HG02571 (cell line): ENCODE data around the gene ACER2.
"Not testable (repeated sequence)": the region's sequence is repeated elsewhere in the genome, so short reads cannot be mapped to it uniquely, and the experiment has no call there.

ENCODE experiments used
- ATAC-seq: cut with Tn5 transposase; IDR thresholded peaks from one replicate; pipeline ENCODE4 v1.9.1; 2021; ENCODE audit warnings: mild to moderate bottlenecking, moderate library complexity; ENCODE audit not compliant: unreplicated experiment

Gene ACER2

DNA sequence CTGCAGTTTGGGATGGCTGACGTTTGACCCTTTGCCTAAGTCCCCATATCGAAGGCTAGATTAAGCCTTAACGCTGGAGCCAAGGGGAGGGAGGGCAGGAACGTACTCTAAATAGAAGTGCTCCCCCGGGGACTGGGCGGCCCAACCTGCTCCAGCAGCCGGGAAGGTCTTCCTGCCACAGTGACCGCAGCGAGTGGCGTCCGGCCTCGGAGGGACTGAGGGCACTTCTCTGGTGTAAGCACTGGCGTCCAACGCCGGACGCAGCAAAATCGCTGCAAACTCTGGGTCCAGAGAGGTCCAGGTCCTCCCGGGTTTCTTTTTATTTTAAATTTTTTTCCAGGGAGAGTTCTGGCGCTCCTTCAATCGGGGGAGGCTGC, 505 bp upstream of the ACER2 start:
- ATAC-seq: peak; percentile 3

DNA sequence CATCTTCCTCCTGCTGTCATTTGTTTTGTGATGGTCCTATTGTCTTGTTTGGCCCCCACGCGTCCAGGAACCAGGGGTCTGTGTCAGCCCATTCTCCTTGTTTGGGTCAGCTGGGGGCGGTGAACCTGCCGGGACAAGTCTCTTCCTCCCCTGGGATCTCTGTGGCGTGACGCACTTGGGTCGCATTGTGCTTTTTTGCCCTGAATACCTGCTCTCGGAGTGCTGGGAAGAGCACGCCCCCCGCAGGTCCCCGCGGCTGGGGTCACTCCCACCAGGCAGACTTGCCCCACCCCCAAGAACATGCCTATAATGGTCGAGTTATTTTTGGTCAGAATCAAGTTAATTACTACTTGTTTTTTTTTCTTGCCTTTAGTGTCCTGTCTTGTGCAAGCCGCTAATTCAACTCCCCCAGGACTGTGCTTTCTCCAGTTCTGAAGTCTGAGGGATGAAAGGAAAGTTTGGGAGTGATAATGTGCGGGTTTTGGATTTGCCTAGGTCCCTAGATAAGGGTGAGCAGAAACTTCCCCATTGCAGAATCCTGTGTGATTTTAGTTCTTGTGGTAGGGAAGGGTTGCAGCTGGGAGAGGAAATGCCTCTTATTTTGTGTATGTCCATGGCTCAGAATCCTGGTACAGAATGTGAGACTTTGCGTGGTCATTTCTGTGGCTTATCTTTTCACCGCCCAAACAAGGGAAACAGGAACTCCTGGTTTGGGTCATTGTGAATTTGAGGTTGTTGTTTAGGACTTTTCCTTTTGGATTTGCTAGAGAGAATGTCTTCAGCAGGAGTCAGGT, 789 bp downstream of the ACER2 start:
- ATAC-seq: peak; percentile 9

DNA sequence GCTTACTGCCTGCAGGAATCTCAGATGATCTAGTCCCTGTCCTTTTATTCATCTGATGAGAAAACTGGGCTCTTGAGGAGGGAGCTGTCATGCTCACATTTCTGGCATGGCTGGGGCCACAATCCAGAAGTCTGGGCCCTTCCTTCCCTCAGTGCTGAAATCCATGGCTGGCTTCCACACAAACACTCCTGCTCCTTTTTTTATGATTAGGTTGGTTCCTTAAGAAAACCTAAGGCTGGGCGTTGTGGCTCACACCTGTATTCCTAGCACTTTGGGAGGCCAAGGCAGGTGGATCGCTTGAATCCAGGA, 1.3 kb downstream of the ACER2 start:
- ATAC-seq: no peak

DNA sequence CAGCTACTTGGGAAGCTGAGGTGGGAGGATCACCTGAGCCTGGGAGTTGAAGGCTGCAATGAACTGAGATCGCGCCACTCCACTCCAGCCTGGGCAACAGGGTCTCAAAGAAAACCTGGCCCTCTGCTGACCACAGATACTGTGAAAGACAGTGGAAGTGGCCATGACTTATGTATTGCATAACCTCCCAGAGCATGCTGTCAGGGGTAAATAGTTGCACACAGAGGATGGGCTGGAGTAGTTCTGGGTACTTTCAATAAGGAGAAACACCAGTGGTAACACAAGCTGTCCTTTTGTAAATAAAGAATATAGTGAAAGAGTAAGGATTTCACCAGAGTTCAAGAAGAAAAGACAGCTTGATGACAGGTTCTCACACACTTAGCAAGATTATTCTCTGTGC, 1.8 kb downstream of the ACER2 start:
- ATAC-seq: no peak

GRCh38 chr9:19411316-19411715, 2.5 kb downstream of the ACER2 start:
- no peak for ATAC-seq

GRCh38 chr9:19413456-19413855, 4.6 kb downstream of the ACER2 start:
- ATAC-seq: not testable (repeated sequence)

DNA sequence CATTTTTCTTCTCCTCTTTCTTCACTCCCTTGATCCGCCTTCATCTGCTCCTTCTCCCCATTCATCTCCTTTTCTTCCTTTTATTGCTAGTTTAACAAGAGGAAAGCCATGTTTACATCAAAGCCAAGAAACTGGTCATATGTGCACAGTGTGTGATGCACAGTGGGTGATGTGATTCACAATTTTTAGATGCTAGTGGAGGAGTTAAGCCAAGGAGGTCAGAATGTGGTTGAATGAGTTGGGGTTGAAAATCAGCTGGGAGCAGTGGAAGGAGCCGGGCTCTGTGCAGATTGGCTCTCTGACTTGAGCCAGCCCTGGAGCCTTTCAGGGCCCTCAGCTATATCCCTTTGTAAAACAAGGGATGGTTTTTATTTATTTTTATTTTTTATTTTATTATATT, 7.3 kb downstream of the ACER2 start:
- no peak for ATAC-seq

DNA sequence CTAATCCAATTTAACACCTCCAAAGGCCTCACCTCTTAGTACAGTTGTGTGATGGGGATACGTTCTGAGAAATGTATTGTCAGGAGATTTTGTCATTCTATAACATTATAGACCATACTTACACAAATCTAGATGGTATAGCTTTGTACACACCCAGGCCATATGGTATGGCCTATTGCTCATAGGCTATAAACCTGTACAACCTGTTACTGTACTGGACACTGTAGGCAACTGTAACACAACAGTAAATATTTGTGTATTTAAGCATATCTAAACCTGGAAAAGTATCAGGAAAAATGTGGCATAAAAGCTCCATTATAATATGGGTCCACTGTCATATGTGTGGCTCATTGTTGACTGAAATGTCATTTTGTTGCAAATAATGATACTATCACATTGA, 12.1 kb downstream of the ACER2 start:
- ATAC-seq: no peak

DNA sequence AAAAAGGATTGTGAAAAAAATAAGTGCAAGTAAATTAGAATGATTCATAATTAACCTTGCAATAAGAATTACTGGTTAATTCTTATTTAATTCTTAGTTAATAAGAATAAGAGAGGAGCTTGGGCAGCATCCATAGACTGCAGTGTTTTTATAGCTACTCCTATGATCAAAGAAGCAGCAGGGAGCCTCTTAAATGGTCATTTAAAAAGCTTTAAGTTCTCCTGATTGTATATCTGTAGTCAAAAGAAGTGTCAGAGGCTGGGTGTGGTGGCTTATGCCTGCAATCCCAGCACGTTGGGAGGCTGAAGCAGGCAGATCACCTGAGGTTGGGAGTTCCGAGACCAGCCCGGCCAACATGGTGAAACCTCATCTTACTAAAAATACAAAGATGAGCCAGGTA, 14.4 kb downstream of the ACER2 start:
- ATAC-seq: no peak

- ATAC-seq: peak; percentile 89
Observed at GRCh38 chr9:19424176-19424779, 15.5 kb downstream of the ACER2 start.

DNA sequence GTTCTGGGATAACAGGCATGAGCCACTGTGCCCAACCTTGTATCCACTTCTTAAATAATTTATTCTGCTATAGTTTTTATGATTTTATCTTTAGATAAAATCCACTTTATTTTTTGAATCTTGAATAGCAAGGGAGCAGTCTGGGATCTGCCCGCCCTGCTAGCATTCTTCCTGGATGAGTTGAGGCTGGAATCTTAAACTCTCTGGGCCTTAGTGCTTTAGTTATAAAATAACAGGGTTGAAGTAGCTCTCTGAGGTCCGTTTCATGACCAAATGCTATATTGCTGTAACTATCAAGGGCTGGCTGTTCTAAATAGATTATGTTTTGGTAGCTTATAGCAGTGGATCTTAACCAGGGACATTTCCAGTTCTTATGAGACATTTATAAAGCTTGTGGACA, 20.8 kb downstream of the ACER2 start:
- ATAC-seq: no peak

DNA sequence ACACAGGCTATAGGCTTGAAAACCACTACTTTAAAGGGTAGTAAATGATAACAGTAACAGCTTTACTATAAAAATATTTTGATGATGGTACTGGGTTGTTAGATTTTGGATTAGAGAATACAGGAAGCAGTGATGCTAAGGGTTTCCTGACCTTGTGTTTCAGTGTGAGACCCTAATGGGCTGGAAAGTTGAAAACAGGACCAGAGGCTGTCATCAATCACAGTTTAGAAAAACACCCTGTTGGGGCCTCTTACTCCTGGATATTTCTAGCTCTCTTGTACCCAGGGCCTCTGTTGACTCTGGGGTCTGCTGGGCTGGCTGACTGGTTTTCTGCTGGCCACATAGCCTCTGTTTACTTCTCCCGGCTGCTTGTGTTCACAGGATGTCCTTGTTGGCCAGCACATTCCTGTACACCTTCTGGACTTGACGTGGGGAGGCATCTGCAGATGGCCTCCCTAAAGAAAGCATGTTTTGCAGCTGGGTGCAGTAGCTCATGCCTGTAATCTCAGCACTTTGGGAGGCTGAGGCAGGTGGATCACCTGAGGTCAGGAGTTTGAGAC, 21.5 kb downstream of the ACER2 start:
- no peak for ATAC-seq

DNA sequence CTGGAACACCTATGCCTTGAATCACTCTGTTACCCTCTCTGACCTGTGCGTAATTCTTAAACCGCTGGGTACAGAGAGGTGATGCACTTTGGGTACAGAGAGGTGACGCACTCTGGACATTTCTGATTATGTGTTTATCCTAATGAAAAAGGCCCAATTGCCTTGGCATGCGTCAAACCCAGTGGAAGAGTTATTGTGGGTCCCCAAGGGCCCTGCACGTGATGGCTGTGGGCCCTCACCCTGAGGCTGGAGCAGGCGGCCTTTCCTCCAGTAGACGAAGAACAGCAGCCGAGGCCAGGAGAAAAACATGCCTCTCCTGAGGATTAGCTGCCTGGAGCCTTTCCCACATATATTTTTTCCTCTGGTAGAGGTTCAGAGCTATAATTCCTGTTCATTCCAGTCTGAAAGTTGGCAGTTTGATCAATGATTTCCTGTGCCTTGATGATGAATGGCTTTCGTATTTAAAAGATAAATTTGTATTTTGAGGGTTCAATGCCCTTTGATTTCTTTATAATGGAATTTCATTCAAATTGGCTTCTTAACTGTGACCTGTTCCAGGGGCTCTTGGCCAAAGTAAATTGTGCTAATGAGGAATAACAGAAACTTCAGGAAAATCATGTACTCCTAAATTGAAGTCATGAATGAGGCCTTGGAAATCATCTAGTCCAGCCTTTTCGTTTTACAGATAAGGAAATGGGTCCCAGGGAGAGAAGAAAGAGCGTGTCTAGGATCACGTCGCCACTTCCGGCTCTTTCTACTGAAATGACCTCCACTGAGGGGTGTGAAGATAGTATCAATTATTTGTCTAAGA, 22.8 kb downstream of the ACER2 start:
- no peak for ATAC-seq

DNA sequence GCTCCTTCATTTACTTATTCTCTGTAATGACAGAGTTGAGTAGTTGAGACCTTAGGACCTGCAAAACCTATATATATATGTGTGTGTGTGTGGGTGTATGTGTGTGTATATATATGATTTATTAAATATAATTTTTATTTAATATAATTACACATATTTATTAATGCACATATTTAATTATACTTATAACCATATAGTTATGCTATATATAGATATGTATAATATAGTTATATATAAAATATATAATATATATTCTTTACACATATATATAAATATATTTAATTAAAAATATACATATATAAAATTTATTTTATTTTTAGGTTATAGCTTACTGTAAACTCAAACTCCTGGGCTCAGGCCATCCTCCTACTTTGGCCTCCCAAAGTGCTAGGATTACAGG, 23.7 kb downstream of the ACER2 start:
- no peak for ATAC-seq

- not testable (repeated sequence) for ATAC-seq
Observed at GRCh38 chr9:19433729-19434128, 24.9 kb downstream of the ACER2 start.

DNA sequence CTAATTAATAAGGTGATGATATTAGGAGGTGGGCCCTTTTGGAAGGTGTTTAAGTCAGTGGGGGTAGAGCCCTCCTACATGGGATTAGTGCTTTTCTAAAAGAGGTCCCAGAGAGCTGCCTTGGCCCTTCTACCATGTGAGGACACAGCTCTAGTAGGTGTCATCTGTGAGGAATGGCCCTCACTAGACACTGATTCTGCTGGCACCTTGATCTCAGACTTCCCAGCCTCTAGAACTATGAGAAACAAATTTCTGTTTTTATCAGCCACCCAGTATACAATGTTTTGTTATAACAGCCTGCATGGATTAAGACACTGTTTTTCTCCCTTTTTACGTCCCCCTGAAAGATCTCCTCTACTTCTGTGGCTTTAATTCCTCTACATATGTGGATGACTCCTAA, 31.6 kb downstream of the ACER2 start:
- ATAC-seq: no peak

- peak; percentile 16 for ATAC-seq
Observed at GRCh38 chr9:19440823-19441580, 32.2 kb downstream of the ACER2 start.

DNA sequence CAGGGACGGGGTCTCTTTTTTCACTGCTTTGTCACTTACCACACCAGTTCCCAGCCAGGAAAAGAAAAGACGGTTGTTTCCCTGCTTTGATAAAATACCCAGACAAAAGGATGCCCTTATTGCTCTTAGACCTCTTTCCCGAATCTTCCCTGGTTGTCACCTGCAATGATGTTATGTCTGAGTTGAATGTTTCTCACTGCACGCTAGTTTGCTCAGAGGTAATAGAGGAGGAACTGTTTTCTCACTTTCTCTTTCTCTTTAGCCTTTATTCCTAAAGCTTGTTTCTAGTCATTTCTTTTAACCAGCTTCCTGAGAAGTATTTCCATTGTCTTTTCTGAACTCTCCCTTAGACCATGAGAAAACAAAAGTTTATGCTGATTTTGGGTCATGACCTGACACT, 32.9 kb downstream of the ACER2 start:
- peak; percentile 83 for ATAC-seq

DNA sequence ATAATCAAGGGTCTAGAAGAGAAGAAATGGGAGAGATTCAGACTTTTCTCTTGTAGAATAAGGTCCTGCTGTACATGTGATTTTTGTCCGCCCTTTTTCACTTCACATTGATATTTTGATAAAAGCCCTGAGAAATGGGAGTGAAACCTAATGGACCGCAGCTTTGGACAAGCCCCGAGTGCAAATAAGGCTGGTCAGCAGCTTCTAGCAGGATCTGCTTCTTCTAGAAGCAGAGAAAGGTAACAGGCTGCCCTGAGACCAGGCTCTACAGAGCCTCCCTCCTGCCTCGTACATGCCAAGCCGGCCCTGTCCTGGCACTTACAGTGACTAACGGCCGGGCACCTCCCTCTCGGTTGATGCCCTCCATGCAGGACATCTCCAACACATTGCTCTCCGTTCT, 33.4 kb downstream of the ACER2 start:
- no peak for ATAC-seq

DNA sequence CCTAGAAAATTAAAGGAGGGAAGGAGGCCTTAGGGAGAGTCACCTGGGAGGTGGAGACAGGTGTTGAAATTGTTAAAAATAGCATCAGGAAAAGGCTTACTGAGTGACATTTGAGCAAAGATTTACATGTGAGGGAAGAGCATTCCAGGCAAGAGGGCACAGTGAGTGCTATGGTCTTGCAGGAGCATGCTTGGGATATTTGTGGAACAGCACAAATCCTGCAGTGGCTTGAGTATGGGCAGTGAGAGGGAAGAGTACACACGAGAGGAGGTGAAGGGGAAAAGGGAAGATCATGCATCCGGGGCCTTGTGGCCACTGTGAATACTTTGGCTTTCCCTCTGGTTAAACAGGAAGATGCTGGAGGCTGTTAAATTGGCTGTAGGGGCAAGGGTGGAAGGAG, 36.6 kb downstream of the ACER2 start:
- ATAC-seq: no peak

DNA sequence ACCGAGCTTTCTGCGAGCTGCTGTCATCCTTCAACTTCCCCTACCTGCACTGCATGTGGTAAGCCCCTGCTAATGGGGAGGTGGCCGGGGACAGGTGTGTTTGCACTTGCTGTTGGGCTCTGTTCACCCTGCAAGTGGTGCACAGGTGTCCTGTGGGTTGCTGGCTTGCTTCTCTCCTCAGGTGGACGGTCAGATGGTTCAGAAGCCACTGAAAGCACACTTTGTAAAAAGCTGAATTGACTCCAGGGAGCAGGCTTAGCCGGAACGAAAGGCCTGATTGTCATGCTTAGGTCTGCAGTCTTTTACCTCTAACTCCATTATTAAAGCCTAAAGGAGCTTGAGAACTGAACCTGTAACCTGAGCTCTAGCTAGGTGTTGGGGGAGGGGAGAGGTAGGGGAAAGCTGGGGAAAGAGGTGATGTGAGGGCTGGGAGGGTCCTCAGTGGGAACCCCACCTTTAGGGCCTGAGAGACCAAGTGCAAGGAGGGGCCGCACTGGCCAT, 37.6 kb downstream of the ACER2 start:
- no peak for ATAC-seq
